HepG2 (cell line): ENCODE measurements around the gene CIAO3. TPM values are rescaled to one million over a fixed set of nuclear protein-coding genes. Genes with fewer than 3 reads are reported as not detected.
"Not testable (repeated sequence)": the region's sequence is repeated elsewhere in the genome, so short reads cannot be mapped to it uniquely, and the experiment has no call there.

ENCODE experiments used
- ATAC-seq: fragments of 200-7000 bp; cut with Tn5 transposase; 3 replicates; pipeline ENCODE4 v1.9.1; 2020; ENCODE audit warnings: mild to moderate bottlenecking, moderate library complexity
- BruUV-seq: library from RNA; stranded (reverse); fragments of 400-500 nt; replicated peaks from 2 replicates; lab custom pipeline; 2021; lab: Mats Ljungman, UMichigan
- CTCF ChIA-PET: fragments of 300-600 bp; formaldehyde crosslinking; extraction: SDS; loops from one replicate; lab custom pipeline; 2021; ENCODE audit warnings: low total read pairs, inconsistent platforms, low intra/inter-chr PET ratio; lab: Yijun Ruan, JAX
- POLR2A ChIA-PET: fragments of 350-600 bp; sonication (Branson Sonifier 250); formaldehyde crosslinking; loops from one replicate; lab custom pipeline; 2020; ENCODE audit warnings: antibody characterized with exemption, inconsistent platforms; lab: Yijun Ruan, JAX
- DNase-seq: peaks from one replicate; pipeline ENCODE4 v3.0.0-alpha.2; 2015; ENCODE audit warnings: low spot score
- FAIRE-seq: peaks from 3 replicates; lab custom pipeline; 2011; peaks lifted over from hg19 to GRCh38; lab: Jason Lieb, UNC
- H2AFZ ChIP-seq: one replicate; pipeline ENCODE4 v1.6.1; 2011; ENCODE audit warnings: low read length, inconsistent platforms
- H3K27ac ChIP-seq: fragments of 300-600 bp; 3 replicates; pipeline ENCODE4 v1.8.0; 2011; ENCODE audit warnings: mixed run types, mild to moderate bottlenecking, mixed read lengths, low read length, inconsistent platforms; ENCODE audit not compliant: insufficient read depth; ENCODE audit errors: extremely low read length
- H3K27me3 ChIP-seq, 2 experiments: fragments of 200-600 bp in 1 of 2; 2 replicates in 1 of 2; 3 replicates in 1 of 2; pipeline versions ENCODE4 v1.6.0 to v1.8.0; 2011; ENCODE audit warnings: low read length in 2 of 2, mild to moderate bottlenecking in 2 of 2, moderate library complexity in 2 of 2, inconsistent platforms in 1 of 2; ENCODE audit not compliant: insufficient read depth in 2 of 2, control insufficient read depth in 1 of 2
- H3K36me3 ChIP-seq, 2 experiments: fragments of 200-600 bp in 1 of 2; replicated peaks in 1 of 2; 2 replicates in 1 of 2; 3 replicates in 1 of 2; pipeline versions ENCODE4 v1.5.1 to v1.8.0; 2011; ENCODE audit warnings: low read length in 2 of 2, inconsistent platforms in 1 of 2; ENCODE audit not compliant: insufficient read depth in 2 of 2, control insufficient read depth in 1 of 2
- H3K4me1 ChIP-seq: 2 replicates; pipeline ENCODE4 v1.5.1; 2012; ENCODE audit warnings: low read length, inconsistent platforms; ENCODE audit not compliant: insufficient read depth
- H3K4me2 ChIP-seq: 2 replicates; pipeline ENCODE4 v1.6.0; 2011; ENCODE audit warnings: low read depth, low read length, inconsistent platforms
- H3K4me3 ChIP-seq, 3 experiments: fragments of 200-600 bp in 1 of 3; sonication (generic), shearing (Covaris generic) in 1 of 3; replicated peaks in 1 of 3; 2 replicates each; pipeline ENCODE4 v1.5.1; 2011 to 2016; ENCODE audit warnings: low read length in 3 of 3, inconsistent platforms in 2 of 3, low read depth in 2 of 3, mild to moderate bottlenecking in 2 of 3, control low read depth in 1 of 3, mixed read lengths in 1 of 3; ENCODE audit not compliant: insufficient read depth in 1 of 3
- H3K79me2 ChIP-seq: one replicate; pipeline ENCODE4 v1.6.1; 2011; ENCODE audit warnings: low read length, inconsistent platforms; ENCODE audit not compliant: insufficient read depth
- H3K9ac ChIP-seq: 2 replicates; pipeline ENCODE4 v1.6.0; 2011; ENCODE audit warnings: mild to moderate bottlenecking, low read depth, low read length, inconsistent platforms; ENCODE audit not compliant: insufficient read depth
- H3K9me3 ChIP-seq: 2 replicates; pipeline ENCODE4 v1.5.1; 2012; ENCODE audit warnings: mild to moderate bottlenecking, low read length
- H4K20me1 ChIP-seq: 2 replicates; pipeline ENCODE4 v1.6.0; 2011; ENCODE audit warnings: inconsistent platforms, mild to moderate bottlenecking, low read length, moderate library complexity; ENCODE audit not compliant: insufficient read depth
- CBFB ChIP-seq: sonication (generic); formaldehyde crosslinking; IDR thresholded peaks from 2 replicates; pipeline ENCODE4 v1.4.0; 2020; ENCODE audit warnings: missing genetic modification reagents
- CEBPG ChIP-seq: IDR thresholded peaks from 2 replicates; pipeline ENCODE4 v1.6.1; 2016
- HMG20B ChIP-seq: conservative IDR thresholded peaks from 2 replicates; pipeline ENCODE4 v1.6.1; 2016; ENCODE audit warnings: missing genetic modification reagents, missing compliant biosample characterization
- PHF20 ChIP-seq: sonication (generic); formaldehyde crosslinking; IDR thresholded peaks from 2 replicates; pipeline ENCODE4 v1.5.0; 2020; ENCODE audit warnings: mild to moderate bottlenecking, missing genetic modification reagents
- SP4 ChIP-seq: sonication (generic); formaldehyde crosslinking; IDR thresholded peaks from 2 replicates; pipeline ENCODE4 v1.8.1; 2023; ENCODE audit warnings: mild to moderate bottlenecking, missing genetic modification reagents
- ZNF263 ChIP-seq: sonication (generic); formaldehyde crosslinking; IDR thresholded peaks from 2 replicates; pipeline ENCODE4 v1.4.0; 2020; ENCODE audit warnings: missing genetic modification reagents
- ZNF644 ChIP-seq: IDR thresholded peaks from 2 replicates; pipeline ENCODE4 v1.6.1; 2016; ENCODE audit warnings: low read depth
- ZNF782 ChIP-seq: sonication (generic); formaldehyde crosslinking; IDR thresholded peaks from 2 replicates; pipeline ENCODE4 v1.4.0; 2020; ENCODE audit warnings: missing genetic modification reagents, mild to moderate bottlenecking, borderline replicate concordance
- WGBS: methylation state at CpG from one replicate; pipeline ENCODE4 v1.1.6; 2017; ENCODE audit warnings: low lambda C conversion rate; 5-methylcytosine and 5-hydroxymethylcytosine counted together
- in situ Hi-C: cut with HindIII; loops from 2 replicates; pipeline ENCODE4 v1.10.0; 2017; ENCODE audit warnings: low pct_unique_long_range_greater_than_20kb; ENCODE audit not compliant: extremely low pct_ligation_motif_present
- intact Hi-C: fragments of 100-400 bp; cut with micrococcal nuclease; formaldehyde crosslinking; loops from one replicate; pipeline ENCODE4 v1.10.0; 2022; ENCODE audit not compliant: unreplicated experiment
- polyA plus RNA-seq, 8 experiments: library from polyadenylated mRNA; depleted of rRNA in 3 of 8; stranded (reverse) in 7 of 8; unstranded in 1 of 8; fragments of >200 nt; fragmentation: Illumina TruSeq in 4 of 8; extraction: Trizol in 4 of 8; gene quantifications; 2 replicates each; pipeline versions ENCODE4 v1.2.1 to v1.2.3, GENCODE V29; 2011 to 2016; ENCODE audit warnings: low read depth in 4 of 8, missing spikeins in 1 of 8, mixed read lengths in 1 of 8; ENCODE audit not compliant: insufficient read depth in 1 of 8
- total RNA-seq, 5 experiments: library from RNA; depleted of rRNA; stranded (reverse); fragments of >200 nt; fragmentation: Illumina TruSeq; extraction: Trizol; gene quantifications; 2 replicates each; pipeline ENCODE4 v1.2.3, GENCODE V29; 2016; ENCODE audit warnings: low read depth in 1 of 5
- TF ChIP-seq, protein P1 (sequence below): sonication (generic); formaldehyde crosslinking; IDR thresholded peaks from 2 replicates; pipeline ENCODE4 v1.4.0; 2020; ENCODE audit warnings: mild to moderate bottlenecking, missing genetic modification reagents, borderline replicate concordance
- TF ChIP-seq, protein P2 (sequence below): sonication (generic); formaldehyde crosslinking; IDR thresholded peaks from 2 replicates; pipeline ENCODE4 v1.4.0; 2020; ENCODE audit warnings: low read depth, mild to moderate bottlenecking, missing genetic modification reagents

The CIAO3 gene
- total and polyA plus RNA-seq, 2 of the 13 experiments (the other 11 are each of a cell fraction or from before 2014, with no cell fraction given): 21.7 to 25.0 TPM

DNA sequence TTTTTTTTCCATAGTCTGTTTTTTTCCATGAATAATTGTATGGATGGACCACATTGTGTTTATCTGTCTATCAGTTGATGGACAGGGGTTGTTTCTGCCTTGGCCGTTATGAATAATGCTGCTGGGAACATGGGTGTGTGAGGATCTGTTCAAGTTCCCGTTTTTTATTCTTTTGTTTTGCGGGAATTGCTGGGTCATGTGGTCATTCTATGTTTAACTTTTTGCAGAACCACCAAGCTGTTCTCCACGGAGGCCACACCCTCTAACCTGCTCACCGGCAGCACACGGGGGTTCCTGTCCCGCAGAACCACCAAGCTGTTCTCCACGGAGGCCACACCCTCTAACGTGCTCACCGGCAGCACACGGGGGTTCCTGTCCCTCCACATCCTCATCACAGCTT is 13.9 kb upstream of the CIAO3 start:
- Histone ChIP-seq H4K20me1 (no peaks in the 10 kb centered on the region), H3K27ac (no peak overlapping the region), H2AFZ (no peak overlapping the region), H3K36me3 (no peaks in the 10 kb centered on the region), H3K79me2 (no peaks in the 10 kb centered on the region), H3K27me3 (peaks cover 5 to 42% of the 10 kb centered on the region in 2 experiments), H3K4me1 (peaks cover 13% of the 10 kb centered on the region), H3K4me2 (no peak overlapping the region), H3K4me3 (no peak overlapping the region), H3K9ac (no peak overlapping the region), H3K9me3 (no peaks in the 10 kb centered on the region)
- no peak for FAIRE-seq
- ChIA-PET POLR2A (no interaction called here), CTCF (no interaction called here)
- in situ Hi-C loops (no loop called here), intact Hi-C loops (no loop called here)
- ATAC-seq: no peak
- WGBS: 25% methylated on average over 11 of the region's 11 CpGs
- BruUV-seq: no TSS peak
- DNase-seq: no peak
- TF ChIP-seq, protein P1, sequence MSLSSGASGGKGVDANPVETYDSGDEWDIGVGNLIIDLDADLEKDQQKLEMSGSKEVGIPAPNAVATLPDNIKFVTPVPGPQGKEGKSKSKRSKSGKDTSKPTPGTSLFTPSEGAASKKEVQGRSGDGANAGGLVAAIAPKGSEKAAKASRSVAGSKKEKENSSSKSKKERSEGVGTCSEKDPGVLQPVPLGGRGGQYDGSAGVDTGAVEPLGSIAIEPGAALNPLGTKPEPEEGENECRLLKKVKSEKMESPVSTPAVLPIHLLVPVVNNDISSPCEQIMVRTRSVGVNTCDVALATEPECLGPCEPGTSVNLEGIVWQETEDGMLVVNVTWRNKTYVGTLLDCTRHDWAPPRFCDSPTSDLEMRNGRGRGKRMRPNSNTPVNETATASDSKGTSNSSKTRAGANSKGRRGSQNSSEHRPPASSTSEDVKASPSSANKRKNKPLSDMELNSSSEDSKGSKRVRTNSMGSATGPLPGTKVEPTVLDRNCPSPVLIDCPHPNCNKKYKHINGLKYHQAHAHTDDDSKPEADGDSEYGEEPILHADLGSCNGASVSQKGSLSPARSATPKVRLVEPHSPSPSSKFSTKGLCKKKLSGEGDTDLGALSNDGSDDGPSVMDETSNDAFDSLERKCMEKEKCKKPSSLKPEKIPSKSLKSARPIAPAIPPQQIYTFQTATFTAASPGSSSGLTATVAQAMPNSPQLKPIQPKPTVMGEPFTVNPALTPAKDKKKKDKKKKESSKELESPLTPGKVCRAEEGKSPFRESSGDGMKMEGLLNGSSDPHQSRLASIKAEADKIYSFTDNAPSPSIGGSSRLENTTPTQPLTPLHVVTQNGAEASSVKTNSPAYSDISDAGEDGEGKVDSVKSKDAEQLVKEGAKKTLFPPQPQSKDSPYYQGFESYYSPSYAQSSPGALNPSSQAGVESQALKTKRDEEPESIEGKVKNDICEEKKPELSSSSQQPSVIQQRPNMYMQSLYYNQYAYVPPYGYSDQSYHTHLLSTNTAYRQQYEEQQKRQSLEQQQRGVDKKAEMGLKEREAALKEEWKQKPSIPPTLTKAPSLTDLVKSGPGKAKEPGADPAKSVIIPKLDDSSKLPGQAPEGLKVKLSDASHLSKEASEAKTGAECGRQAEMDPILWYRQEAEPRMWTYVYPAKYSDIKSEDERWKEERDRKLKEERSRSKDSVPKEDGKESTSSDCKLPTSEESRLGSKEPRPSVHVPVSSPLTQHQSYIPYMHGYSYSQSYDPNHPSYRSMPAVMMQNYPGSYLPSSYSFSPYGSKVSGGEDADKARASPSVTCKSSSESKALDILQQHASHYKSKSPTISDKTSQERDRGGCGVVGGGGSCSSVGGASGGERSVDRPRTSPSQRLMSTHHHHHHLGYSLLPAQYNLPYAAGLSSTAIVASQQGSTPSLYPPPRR: no peak
- TF ChIP-seq ZNF782 (CRISPR knock-in tag): no peak
- no peak for TF ChIP-seq ZNF644 (CRISPR knock-in tag)
- TF ChIP-seq SP4 (CRISPR knock-in tag): no peak
- TF ChIP-seq HMG20B (CRISPR knock-in tag): no peak
- TF ChIP-seq, protein P2, sequence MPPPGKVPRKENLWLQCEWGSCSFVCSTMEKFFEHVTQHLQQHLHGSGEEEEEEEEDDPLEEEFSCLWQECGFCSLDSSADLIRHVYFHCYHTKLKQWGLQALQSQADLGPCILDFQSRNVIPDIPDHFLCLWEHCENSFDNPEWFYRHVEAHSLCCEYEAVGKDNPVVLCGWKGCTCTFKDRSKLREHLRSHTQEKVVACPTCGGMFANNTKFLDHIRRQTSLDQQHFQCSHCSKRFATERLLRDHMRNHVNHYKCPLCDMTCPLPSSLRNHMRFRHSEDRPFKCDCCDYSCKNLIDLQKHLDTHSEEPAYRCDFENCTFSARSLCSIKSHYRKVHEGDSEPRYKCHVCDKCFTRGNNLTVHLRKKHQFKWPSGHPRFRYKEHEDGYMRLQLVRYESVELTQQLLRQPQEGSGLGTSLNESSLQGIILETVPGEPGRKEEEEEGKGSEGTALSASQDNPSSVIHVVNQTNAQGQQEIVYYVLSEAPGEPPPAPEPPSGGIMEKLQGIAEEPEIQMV (CRISPR knock-in tag): no peak
- TF ChIP-seq CEBPG: no peak
- no peak for TF ChIP-seq CBFB (CRISPR knock-in tag)
- no peak for TF ChIP-seq PHF20 (CRISPR knock-in tag)
- TF ChIP-seq ZNF263: no peak

GRCh38 chr16:754121-754607 is 13.4 kb upstream of the CIAO3 start:
- Histone ChIP-seq H3K4me1 (peaks cover 11% of the 10 kb centered on the region), H3K27me3 (peaks cover 5 to 39% of the 10 kb centered on the region in 2 experiments)
- in situ Hi-C loops, H3K79me2 ChIP-seq, H3K4me2 ChIP-seq, intact Hi-C loops, H3K9me3 ChIP-seq, CTCF ChIA-PET, H3K27ac ChIP-seq, H2AFZ ChIP-seq, POLR2A ChIA-PET, ATAC-seq, DNase-seq, BruUV-seq, H3K4me3 ChIP-seq, H4K20me1 ChIP-seq, FAIRE-seq, H3K9ac ChIP-seq, H3K36me3 ChIP-seq: not testable (repeated sequence)
- 26% methylated on average over 3 of the region's 11 CpGs for WGBS
